DMS 273 (cell line): ENCODE data around the gene RREB1.

Source experiments
- DNase-seq: peaks from one replicate; lab custom pipeline; 2025; ENCODE audit not compliant: unreplicated experiment; lab: John Stamatoyannopoulos, UW

RREB1 gene

GRCh38 chr6:7088076-7088742, 19.6 kb upstream of the RREB1 start:
- DNase-seq, result no peak

DNA sequence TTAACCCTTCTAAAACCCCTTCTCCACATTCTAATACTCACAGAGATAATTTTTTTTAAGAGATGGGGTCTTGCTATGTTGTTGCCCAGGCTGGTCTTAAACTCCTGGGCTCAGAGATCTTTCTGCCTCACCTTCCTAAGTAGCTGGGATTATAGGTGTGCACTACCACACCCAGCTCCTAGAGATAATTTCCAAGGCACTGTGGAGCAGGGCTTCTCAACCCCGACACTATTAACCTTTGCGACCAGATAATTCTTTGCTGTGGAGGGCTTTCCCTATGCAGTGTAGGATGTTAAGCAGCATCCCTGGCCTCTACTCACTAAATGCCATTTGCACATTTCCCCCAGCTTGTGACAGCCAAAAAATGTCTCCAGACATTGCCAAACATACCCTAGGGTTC, 8.8 kb upstream of the RREB1 start:
- no peak for DNase-seq

- DNase-seq, result no peak
These were observed 7.5 kb upstream of the RREB1 start for GRCh38 chr6:7100072-7100752.

DNA sequence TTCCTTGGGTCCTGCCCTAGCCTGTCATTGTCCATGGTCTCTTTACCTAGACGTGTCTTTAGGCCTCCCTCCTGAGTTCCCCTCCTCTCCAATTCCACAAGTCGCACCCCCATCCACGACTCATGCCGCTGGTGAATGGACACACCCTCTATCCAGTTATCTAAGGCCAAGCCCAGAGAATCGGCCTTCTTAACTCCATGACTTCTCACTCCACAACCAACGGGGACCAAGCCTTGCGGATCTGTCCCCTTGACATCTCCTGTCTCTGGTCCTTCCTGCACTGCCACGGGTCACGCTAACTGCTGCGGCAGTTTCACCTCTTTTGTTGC, 7.0 kb upstream of the RREB1 start:
- no peak for DNase-seq

- DNase-seq, result no peak
These were observed 6.5 kb upstream of the RREB1 start for GRCh38 chr6:7101290-7101689.

DNA sequence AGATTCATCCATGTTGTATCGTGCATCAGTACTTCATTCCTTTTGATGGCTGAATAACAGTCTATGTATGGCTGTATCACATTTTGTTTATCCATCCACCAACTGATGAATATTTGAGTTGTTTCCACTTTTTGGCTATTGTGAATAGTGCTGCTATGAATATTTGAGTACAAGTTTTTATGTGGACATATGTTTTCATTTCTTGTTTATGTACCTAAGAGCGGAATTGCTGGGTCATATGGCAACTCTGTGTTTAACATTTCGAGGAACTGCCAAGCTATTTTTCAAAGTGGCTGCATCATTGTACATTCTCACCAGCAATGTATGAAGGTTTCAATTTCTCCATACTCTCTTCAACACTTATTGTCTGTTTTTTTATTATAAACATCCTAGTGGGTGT, 3.0 kb upstream of the RREB1 start:
- no peak for DNase-seq

DNA sequence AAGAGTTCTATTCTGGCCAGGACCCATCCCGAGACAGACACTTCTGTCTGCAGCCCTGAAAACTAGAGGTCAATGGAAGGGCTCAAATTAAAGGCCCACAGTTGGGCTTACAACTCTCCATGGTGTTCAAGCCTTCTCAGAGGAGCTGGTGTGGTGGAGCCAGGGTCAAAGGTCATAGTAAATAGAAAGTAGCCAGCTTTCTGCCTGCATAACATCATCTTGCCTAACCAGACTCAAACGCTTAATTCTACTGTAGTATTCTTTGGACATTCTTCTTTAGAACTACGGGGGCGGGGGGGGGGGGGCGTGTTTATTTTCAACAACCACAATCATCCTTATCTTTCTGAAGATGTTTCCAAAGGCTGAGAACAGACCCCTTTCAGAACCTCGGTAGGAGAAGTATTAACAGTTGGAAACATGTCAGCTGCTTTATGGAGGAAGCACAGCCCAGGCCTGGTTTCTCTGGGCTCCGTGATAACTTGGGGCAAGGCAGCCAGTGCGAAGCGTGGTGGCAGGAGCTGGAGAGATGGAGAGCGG, 1.5 kb upstream of the RREB1 start:
- no peak for DNase-seq

- DNase-seq, result peak; percentile 39
These were observed 796 bp upstream of the RREB1 start for GRCh38 chr6:7106752-7107577.

- DNase-seq, result peak; percentile 79
These were observed 619 bp downstream of the RREB1 start for GRCh38 chr6:7108196-7108963.

DNA sequence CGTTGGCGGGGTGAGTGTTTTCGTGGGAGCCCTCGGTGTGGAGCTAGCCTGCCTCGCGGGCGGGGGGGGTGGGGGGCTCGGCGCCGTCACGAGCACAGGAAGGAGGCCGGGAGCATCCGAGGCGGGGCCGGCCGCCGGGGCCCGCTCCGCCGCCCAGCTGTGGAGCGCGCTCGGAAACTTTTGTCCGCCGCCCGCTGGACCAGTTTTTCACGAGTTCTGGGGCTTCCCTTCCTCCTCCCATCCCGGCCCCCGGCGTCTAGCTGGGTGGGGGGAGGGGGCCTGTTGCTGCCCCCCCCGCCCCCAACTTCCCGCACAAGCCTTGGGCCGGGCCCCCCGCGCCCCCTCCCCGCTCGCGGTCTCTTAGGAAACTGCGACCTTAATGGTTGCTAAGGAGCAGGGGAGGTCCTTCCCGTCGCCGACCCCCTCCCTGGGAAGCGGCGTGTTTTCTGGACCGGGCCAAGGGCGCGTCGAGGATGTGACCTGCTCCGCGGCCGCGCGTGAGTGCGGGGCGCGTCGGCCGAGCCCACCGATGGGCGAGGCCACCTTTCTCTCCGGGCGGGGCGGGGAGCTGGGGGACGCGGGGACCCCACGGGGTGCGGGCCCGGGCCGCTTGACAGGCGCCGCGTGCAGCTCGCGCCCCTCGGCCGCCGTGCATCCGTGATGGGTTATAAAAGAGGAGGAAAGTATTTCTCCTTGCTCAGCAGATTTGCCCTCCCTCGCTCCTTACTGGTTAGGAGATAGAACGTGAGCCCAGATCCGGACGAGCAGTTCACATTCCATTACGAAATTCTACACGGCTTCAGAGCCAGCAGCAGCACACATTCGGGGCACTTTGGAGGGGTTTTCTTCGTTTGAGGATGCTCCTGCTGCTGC, 1.4 kb downstream of the RREB1 start:
- DNase-seq, result peak; percentile 69

DNA sequence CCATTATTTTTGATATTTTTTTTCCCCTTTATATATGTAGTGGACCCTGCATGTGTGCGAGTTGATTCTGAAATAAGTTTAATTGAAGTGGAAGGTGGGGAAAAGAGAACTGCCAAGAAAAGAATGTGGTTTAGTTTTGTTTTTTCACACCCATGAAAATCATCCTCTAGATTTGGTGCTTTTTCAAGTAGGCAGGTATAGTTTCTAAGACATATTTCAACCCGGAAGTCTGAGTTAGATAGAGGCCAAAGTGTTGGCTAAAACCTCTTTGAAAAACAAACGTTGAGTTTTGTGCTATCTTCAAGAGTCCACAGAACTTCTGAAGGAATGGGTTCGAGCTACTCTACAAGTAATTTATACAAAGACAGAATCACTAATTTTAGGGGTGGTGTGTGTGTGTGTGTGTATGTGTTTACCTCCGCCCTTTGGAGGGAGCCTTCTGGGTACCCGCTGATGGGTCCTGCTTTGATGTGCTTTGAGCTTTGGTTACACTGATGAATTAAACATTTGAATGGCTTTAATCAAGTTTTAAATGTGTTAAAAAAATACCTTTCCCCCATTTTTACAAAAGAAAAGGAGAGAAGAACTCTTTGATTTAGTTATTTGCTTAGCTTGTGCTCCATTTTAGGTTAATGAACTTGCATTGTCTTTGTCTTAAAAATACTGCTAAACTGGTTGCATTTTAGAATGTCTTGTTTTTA, 2.5 kb downstream of the RREB1 start:
- DNase-seq, result no peak

DNA sequence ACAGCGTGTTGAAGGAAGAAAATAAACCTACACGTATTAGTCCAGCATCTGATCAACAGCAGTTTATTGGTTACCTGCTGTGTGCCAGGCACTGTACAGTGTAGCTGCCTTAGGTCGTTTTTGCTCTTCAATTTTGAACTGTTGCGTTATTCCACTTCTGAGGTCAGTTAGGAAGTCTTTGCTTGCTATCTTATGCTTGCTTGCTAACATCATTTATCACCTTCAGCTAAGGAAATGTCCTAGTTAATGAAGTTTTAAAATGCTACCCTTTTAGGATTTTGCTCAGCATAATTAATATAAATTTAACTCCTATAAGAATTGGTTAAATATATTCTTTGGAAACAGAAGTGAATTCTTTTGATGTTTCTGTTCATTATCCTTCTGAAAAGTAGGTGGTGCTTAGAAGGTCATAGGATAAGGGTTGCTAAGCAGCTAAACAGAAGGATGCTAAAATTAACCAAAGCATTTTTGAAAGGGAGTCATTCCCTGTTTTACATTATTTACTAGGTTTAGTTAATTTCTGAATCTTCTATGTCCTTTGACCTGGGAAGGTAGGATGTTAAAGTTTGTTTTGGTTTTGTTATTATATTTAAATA, 3.4 kb downstream of the RREB1 start:
- DNase-seq, result no peak

- DNase-seq, result no peak
These were observed 4.4 kb downstream of the RREB1 start for GRCh38 chr6:7112171-7112570.

GRCh38 chr6:7112741-7113313, 5.1 kb downstream of the RREB1 start:
- DNase-seq, result no peak

DNA sequence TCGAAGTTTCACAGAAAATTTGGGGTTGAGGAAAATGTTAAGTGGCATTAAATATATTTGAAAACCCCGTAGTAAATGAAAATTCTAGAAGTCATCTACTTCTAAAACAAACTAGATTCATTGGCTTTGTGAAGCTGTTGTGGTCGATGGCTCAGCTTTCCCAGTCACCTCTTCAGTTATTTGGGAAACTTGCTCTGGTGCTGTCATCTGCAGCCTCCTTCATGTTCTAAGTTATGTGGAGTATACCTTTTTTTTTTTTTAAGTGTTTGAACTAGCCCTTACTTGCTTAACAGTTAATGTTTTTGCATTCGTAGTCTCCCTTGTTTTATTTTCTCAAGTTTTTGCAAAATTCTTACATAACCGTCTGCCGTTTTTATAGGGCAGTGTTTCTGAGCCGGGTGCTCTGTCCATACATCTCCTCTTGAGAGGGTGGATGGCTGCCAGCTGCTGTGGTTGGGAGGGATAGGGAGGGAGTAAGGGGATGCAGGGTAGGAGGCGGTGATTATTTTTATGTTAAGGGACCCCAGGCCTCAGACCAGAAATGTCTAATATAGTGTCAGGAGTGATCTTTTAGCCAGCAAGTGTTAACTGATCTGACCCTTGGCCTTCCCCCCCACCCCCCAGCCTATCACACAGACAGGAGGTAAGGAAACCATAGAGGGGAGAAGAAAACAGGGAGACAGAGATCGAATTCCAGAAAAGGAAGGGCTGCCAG, 7.1 kb downstream of the RREB1 start:
- peak; percentile 10 for DNase-seq

DNA sequence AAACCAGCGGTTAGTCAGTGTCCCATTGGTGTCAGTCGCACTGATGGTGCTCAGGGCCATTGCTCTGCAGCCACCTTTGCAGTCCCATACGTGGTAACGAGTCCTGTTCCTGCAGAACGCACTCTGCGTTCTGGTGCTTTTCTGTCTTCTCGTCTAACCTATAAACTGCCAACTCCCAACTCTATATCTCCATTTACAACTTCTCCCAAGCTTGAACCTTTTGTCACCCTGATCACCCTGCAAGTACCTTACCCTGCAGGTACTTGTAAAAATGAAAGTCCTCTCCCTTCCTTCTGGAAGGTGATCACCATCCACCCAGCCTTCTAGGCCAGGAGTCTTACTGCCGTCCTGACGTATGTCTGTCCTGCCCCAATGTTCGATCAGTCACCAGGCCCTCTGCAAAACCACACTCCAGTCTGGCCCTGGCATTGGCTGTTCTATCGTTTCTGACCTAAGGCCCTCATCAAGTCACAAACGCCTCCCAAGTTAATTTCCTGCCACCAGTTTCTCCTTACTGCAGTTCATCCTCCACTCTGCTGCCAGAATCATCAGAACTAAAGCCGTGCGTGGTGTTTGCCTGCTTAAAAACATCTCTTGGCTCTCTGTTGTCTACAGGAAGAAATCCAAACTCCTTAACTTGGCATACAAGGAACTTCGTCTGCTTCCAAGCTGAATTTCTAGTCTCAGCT, 7.9 kb downstream of the RREB1 start:
- DNase-seq, result no peak

DNA sequence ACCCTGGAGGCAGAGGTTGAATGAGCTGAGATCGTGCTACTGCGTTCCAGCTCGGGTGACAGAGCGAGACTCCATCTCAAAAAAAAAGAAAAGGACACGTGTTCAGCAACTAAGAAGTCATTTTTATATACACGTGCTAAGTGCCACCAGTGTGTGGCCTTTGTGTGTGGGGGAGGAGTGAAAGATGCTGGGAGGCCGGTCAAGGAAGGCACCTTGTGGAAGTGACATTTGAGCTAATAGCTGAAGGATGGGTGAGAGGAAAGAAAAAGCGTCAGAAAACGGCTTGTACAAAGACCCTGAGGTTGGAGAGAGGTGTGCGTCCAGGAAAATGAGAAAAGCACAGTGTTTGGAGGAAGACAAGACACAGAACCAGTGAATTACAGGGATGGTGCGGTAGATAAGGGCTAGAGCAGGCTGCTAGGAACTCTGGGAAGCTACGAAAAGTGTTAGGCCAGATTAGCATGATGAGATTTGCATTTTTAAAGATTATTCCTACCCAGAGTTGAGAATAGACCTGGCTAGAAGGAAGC, 11.6 kb downstream of the RREB1 start:
- DNase-seq, result no peak
